Caco-2 (cell line): ENCODE data around the gene PTTG1IP. TPM values are rescaled to one million over a fixed set of nuclear protein-coding genes. Genes with fewer than 3 reads are reported as not detected.
A peak's percentile ranks its signal among the peaks of the same experiment; 100 is the strongest.

Experiments
- BruUV-seq: library from RNA; stranded (reverse); fragments of 400-500 nt; replicated peaks from 2 replicates; lab custom pipeline; 2021; lab: Mats Ljungman, UMichigan
- CTCF ChIA-PET: fragments of 300-600 bp; sonication (Branson Sonifier 250); formaldehyde crosslinking; loops from one replicate; lab custom pipeline; 2022; ENCODE audit warnings: antibody characterized with exemption; lab: Charles Lee
- POLR2A ChIA-PET: fragments of 300-600 bp; sonication (Branson Sonifier 250); formaldehyde crosslinking; loops from one replicate; lab custom pipeline; 2022; ENCODE audit warnings: antibody characterized with exemption; lab: Charles Lee
- DNase-seq, 2 experiments: peaks; one replicate each; pipeline versions ENCODE4 v3.0.0 to v3.0.0-alpha.2; 2020 to 2022
- H3K27me3 ChIP-seq: replicated peaks from 2 replicates; pipeline ENCODE4 v1.6.0; 2011; ENCODE audit warnings: low read length; ENCODE audit not compliant: control insufficient read depth, insufficient read depth
- H3K36me3 ChIP-seq: 2 replicates; pipeline ENCODE4 v1.5.1; 2011; ENCODE audit warnings: low read length; ENCODE audit not compliant: control insufficient read depth, insufficient read depth
- H3K4me1 ChIP-seq: fragments of 250-450 bp; sonication (Bioruptor Pico); 2 replicates; pipeline ENCODE4 v1.5.1; 2020; ENCODE audit warnings: mild to moderate bottlenecking
- H3K4me3 ChIP-seq: 2 replicates; pipeline ENCODE4 v1.5.1; 2011; ENCODE audit warnings: low read depth, mild to moderate bottlenecking, control low read depth, low read length
- H3K9me3 ChIP-seq: fragments of 250-450 bp; sonication (Bioruptor Pico); 2 replicates; pipeline ENCODE4 v1.5.1; 2020; ENCODE audit warnings: mild to moderate bottlenecking, moderate library complexity
- H3K27ac Mint-ChIP-seq: one replicate; pipeline ENCODE4 v1.8.0; 2022; ENCODE audit warnings: mixed read lengths; ENCODE audit not compliant: unreplicated experiment
- H3K27me3 Mint-ChIP-seq: one replicate; pipeline ENCODE4 v1.8.0; 2022; ENCODE audit warnings: mixed read lengths; ENCODE audit not compliant: insufficient read depth, unreplicated experiment
- H3K36me3 Mint-ChIP-seq: one replicate; pipeline ENCODE4 v1.8.0; 2022; ENCODE audit warnings: mild to moderate bottlenecking, mixed read lengths; ENCODE audit not compliant: insufficient read depth, unreplicated experiment
- H3K4me1 Mint-ChIP-seq: one replicate; pipeline ENCODE4 v1.8.0; 2022; ENCODE audit warnings: low read depth, mixed read lengths; ENCODE audit not compliant: unreplicated experiment
- H3K4me3 Mint-ChIP-seq: one replicate; pipeline ENCODE4 v1.8.0; 2022; ENCODE audit warnings: mild to moderate bottlenecking, moderate library complexity, mixed read lengths; ENCODE audit not compliant: unreplicated experiment
- H3K9me3 Mint-ChIP-seq: one replicate; pipeline ENCODE4 v1.8.0; 2022; ENCODE audit warnings: mixed read lengths; ENCODE audit not compliant: unreplicated experiment
- intact Hi-C: fragments of 100-400 bp; cut with micrococcal nuclease; formaldehyde crosslinking; loops from one replicate; pipeline ENCODE4 v1.10.0; 2022; ENCODE audit not compliant: unreplicated experiment
- total RNA-seq: library from RNA; stranded (reverse); gene quantifications from 2 replicates; pipeline ENCODE4 v1.2.3, GENCODE V29; 2022
- TF ChIP-seq, protein P1 (sequence below), 2 experiments: fragments of 200-600 bp in 1 of 2; IDR thresholded peaks; 1 replicate in 1 of 2; 2 replicates in 1 of 2; pipeline versions ENCODE4 v1.5.1 to v1.8.0; 2011 to 2022; ENCODE audit warnings: antibody characterized with exemption in 1 of 2, control low read depth in 1 of 2, inconsistent platforms in 1 of 2, low read depth in 1 of 2, low read length in 1 of 2, mild to moderate bottlenecking in 1 of 2, moderate library complexity in 1 of 2; ENCODE audit not compliant: insufficient read depth in 1 of 2, severe bottlenecking in 1 of 2, unreplicated experiment in 1 of 2

The PTTG1IP gene
- total RNA-seq, 1 experiment from 2014 or later = 296 TPM

DNA sequence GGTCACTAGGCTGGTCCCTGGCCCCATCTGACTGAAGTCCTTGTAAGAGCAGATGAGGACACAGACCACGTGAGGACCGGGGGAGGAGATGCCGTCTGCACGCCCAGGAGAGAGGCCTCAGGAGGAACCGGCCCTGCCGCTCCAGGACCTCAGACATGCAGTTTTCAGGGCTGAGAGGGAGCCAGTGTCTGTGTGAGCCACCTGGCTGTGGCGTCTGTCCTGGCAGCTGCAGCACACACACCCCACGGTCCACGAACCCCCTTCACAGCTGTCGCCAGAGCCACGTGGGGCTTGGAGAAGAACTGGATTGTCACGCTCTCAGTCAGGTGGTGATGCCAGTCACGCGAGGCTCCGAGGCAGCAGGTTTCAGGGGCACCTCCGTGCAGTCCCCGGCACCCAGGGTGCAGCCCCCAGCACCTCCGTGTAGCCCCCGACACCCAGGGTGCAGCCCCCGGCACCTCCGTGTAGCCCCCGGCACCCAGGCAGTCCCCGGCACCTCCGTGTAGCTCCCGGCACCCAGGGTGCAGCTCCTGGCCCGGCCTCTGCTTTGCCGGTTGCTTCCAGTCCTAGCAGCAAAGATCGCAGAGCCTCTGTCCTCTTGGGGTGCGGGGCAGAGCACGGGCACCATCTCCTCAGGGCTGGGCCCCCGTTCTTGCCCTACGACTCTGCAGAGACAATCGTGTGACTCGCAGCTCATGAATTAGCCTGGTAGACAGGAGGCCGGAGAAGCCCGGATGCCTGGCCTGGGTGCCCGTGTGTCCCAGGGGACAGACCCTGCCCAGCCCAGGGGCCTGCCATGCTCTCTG lies 36.6 kb downstream of the PTTG1IP start:
- Histone ChIP-seq H3K4me1 (peaks cover 10% of the 10 kb centered on the region), H3K36me3 (no peaks in the 10 kb centered on the region), H3K9me3 (no peaks in the 10 kb centered on the region), H3K27me3 (no peaks in the 10 kb centered on the region), H3K4me3 (no peak overlapping the region)
- H3K4me1 Mint-ChIP-seq = no peaks in the 10 kb centered on the region
- H3K9me3 Mint-ChIP-seq = no peaks in the 10 kb centered on the region
- TF ChIP-seq, protein P1, sequence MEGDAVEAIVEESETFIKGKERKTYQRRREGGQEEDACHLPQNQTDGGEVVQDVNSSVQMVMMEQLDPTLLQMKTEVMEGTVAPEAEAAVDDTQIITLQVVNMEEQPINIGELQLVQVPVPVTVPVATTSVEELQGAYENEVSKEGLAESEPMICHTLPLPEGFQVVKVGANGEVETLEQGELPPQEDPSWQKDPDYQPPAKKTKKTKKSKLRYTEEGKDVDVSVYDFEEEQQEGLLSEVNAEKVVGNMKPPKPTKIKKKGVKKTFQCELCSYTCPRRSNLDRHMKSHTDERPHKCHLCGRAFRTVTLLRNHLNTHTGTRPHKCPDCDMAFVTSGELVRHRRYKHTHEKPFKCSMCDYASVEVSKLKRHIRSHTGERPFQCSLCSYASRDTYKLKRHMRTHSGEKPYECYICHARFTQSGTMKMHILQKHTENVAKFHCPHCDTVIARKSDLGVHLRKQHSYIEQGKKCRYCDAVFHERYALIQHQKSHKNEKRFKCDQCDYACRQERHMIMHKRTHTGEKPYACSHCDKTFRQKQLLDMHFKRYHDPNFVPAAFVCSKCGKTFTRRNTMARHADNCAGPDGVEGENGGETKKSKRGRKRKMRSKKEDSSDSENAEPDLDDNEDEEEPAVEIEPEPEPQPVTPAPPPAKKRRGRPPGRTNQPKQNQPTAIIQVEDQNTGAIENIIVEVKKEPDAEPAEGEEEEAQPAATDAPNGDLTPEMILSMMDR (IDR thresholded peaks at IDR 0.05; ENCODE audit: insufficient read depth in 1 of 2, low read depth in 1 of 2, low read length in 1 of 2, severe bottlenecking in 1 of 2, unreplicated experiment in 1 of 2) = no peak
- H3K4me3 Mint-ChIP-seq = no peak overlapping the region
- H3K27me3 Mint-ChIP-seq = no peaks in the 10 kb centered on the region
- intact Hi-C loops = loop anchor here (5.0 kb wide), 1 partner anchor 35 kb away; the partner anchor contains the start of gene PTTG1IP
- CTCF ChIA-PET = no interaction called here
- peak; percentile 78 to 86 for DNase-seq
- peak overlapping the region; percentile 59 for H3K27ac Mint-ChIP-seq
- peaks cover 4% of the 10 kb centered on the region for H3K36me3 Mint-ChIP-seq
- BruUV-seq = no TSS peak
- POLR2A ChIA-PET = no interaction called here

DNA sequence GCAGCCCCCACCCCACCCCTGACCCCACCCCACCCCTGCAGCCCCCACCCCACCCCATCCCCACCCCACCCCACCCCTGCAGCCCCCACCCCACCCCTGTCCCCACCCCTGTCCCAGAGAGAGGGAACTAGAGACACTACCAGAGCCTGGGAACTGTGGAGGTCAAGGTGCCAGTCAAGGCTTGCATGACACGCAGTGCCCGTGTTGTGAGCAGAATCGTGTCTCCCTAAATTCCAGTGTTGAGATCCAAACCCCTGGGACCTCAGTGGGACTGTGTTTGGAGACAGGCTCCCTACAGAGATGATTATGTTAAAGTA lies 37.2 kb downstream of the PTTG1IP start:
- CTCF ChIA-PET = no interaction called here
- Mint-ChIP-seq H3K36me3 (peaks cover 4% of the 10 kb centered on the region), H3K4me3 (no peak overlapping the region), H3K27ac (peak overlapping the region; percentile 59), H3K4me1 (no peaks in the 10 kb centered on the region), H3K9me3 (no peaks in the 10 kb centered on the region), H3K27me3 (no peaks in the 10 kb centered on the region)
- no peak for DNase-seq
- Histone ChIP-seq H3K4me1 (peaks cover 10% of the 10 kb centered on the region), H3K36me3 (no peaks in the 10 kb centered on the region), H3K27me3 (no peaks in the 10 kb centered on the region), H3K9me3 (no peaks in the 10 kb centered on the region), H3K4me3 (no peak overlapping the region)
- BruUV-seq = no TSS peak
- POLR2A ChIA-PET = no interaction called here
- TF ChIP-seq, protein P1 (IDR thresholded peaks at IDR 0.05; ENCODE audit: insufficient read depth in 1 of 2, low read depth in 1 of 2, low read length in 1 of 2, severe bottlenecking in 1 of 2, unreplicated experiment in 1 of 2) = no peak
- intact Hi-C loops = loop anchor here (5.0 kb wide), 1 partner anchor 36 kb away; the partner anchor contains the start of gene PTTG1IP

DNA sequence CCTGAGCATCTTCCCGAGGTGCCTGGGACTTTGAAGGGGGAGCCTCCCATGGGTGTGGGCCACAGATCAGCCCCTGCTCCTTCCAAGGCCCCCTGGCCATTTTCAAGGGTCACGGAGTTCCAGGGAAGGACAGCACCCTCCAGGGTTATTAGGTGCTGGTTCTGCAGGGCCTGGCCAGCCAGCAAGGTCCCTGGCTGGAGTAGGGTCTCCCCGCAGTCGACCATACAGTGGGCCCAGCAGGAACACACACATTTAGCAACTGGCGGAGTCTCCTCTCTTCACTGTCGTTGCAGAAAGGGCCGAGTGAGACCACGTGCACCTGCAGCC lies 37.9 kb downstream of the PTTG1IP start:
- H3K27ac Mint-ChIP-seq = no peak overlapping the region
- H3K4me1 ChIP-seq = peaks cover 10% of the 10 kb centered on the region
- intact Hi-C loops = loop anchor here (5.0 kb wide), 1 partner anchor 37 kb away; the partner anchor contains the start of gene PTTG1IP
- H3K27me3 Mint-ChIP-seq = no peaks in the 10 kb centered on the region
- H3K4me1 Mint-ChIP-seq = no peaks in the 10 kb centered on the region
- TF ChIP-seq, protein P1 (IDR thresholded peaks at IDR 0.05; ENCODE audit: insufficient read depth in 1 of 2, low read depth in 1 of 2, low read length in 1 of 2, severe bottlenecking in 1 of 2, unreplicated experiment in 1 of 2) = no peak
- DNase-seq = no peak
- ChIA-PET CTCF (interaction anchor here (1.0 kb wide), 1 partner anchor 35 kb away, joined by 3 read pairs; no protein-coding TSS in a partner anchor), POLR2A (no interaction called here)
- H3K27me3 ChIP-seq = no peaks in the 10 kb centered on the region
- no peaks in the 10 kb centered on the region for H3K9me3 Mint-ChIP-seq
- H3K9me3 ChIP-seq = no peaks in the 10 kb centered on the region
- no peak overlapping the region for H3K4me3 Mint-ChIP-seq
- H3K36me3 Mint-ChIP-seq = peaks cover 4% of the 10 kb centered on the region
- BruUV-seq = no TSS peak
- no peak overlapping the region for H3K4me3 ChIP-seq
- H3K36me3 ChIP-seq = no peaks in the 10 kb centered on the region
